ENCODE results near the gene NSUN5.
"Not testable (repeated sequence)": the region's sequence is repeated elsewhere in the genome, so short reads cannot be mapped to it uniquely, and the experiment has no call there.

DNA sequence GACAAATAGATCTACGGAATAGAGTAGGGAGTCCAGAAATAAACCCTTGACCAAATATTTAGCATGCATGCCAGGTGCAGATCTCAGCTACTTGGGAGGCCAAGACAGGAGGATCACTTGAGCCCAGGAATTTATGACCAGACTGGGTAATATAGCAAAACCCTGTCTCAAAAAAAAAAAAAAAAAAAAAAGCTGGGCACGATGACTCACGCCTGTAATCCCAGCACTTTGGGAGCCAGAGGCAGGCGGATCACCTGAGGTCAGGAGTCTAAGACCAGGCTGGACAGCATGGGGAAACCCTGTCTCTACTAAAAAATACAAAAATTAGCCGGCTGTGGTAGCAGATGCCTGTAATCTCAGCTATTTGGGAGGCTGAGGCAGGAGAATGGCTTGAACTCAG is 31.4 kb downstream of the NSUN5 start:
- TF ChIP-seq TCF7L2 (IDR thresholded peaks at IDR 0.05; ENCODE audit: low read depth, low read length); ZNF79 (CRISPR knock-in tag; IDR thresholded peaks at IDR 0.05; ENCODE audit: low read depth); ZNF764 (CRISPR knock-in tag; IDR thresholded peaks at IDR 0.05; ENCODE audit: low read depth); CHD4 (IDR thresholded peaks at IDR 0.05; ENCODE audit: insufficient read depth, insufficient replicate concordance, low read depth, low read length, poor library complexity, severe bottlenecking); EZH2 (IDR thresholded peaks at IDR 0.05; ENCODE audit: borderline replicate concordance, low read depth, low read length); NRF1 (conservative IDR thresholded peaks at IDR 0.05 in 1 of 2, IDR thresholded peaks at IDR 0.05 in 1 of 2); ELF1 (tag; IDR thresholded peaks at IDR 0.05); MAX (CRISPR knock-in tag; IDR thresholded peaks at IDR 0.05): not testable (repeated sequence)
- TF ChIP-seq, protein P1, sequence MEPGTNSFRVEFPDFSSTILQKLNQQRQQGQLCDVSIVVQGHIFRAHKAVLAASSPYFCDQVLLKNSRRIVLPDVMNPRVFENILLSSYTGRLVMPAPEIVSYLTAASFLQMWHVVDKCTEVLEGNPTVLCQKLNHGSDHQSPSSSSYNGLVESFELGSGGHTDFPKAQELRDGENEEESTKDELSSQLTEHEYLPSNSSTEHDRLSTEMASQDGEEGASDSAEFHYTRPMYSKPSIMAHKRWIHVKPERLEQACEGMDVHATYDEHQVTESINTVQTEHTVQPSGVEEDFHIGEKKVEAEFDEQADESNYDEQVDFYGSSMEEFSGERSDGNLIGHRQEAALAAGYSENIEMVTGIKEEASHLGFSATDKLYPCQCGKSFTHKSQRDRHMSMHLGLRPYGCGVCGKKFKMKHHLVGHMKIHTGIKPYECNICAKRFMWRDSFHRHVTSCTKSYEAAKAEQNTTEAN (CRISPR knock-in tag; IDR thresholded peaks at IDR 0.05) = not testable (repeated sequence)

Measured in K562 (cell line).